Measurements from ENCODE around the gene RPAP2. TPM values are rescaled to one million over a fixed set of nuclear protein-coding genes. Genes with fewer than 3 reads are reported as not detected.

Gene RPAP2
- total RNA-seq, 1 experiment from 2014 or later = 28.1 TPM

DNA sequence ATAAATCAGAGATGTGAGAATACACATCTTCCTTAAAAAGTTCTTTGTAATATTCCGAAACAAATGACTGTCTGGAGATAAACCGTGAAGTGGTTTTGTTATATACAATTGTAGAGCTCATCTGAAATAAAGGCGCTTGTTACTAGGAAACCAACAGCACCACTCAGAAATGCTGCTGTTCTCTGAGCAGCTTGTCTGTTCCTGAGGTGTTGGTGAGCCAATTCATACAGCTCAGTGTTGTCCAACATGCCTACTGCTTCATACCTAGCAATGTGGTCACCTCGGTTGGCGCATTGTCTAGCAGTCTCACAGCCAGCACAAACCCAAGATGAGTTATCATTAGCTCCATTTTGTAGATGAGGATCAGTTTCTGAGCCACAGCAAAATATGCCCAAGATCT is 143.5 kb downstream of the RPAP2 start:
- no peaks in the 10 kb centered on the region for H3K9me3 ChIP-seq (ENCODE audit: control insufficient read depth in 1 of 2, insufficient read depth in 1 of 2, low read depth in 1 of 2, low read length in 2 of 2)
- RAD21 ChIA-PET (ENCODE audit: low non-redundant PET in 1 of 2, low total read pairs in 2 of 2, uncharacterized antibody in 2 of 2, unreplicated experiment in 2 of 2) = no interaction called here
- no peaks in the 10 kb centered on the region for H4K20me1 ChIP-seq (ENCODE audit: insufficient read depth)
- peaks cover 0 to 8% of the 10 kb centered on the region in 2 experiments; a peak in 1 of 4 replicates for H3K4me1 ChIP-seq (ENCODE audit: control insufficient read depth in 1 of 2, insufficient read depth in 2 of 2, low read length in 2 of 2)
- CTCF ChIA-PET = no interaction called here
- no peaks in the 10 kb centered on the region for H3K79me2 ChIP-seq (ENCODE audit: insufficient read depth, low read length)
- H3K27ac ChIP-seq (ENCODE audit: low read depth, low read length) = no peak overlapping the region
- H3K4me2 ChIP-seq (ENCODE audit: low read length) = no peak overlapping the region
- no TSS peak for BruUV-seq (replicated peaks)
- DNase-seq (ENCODE audit: low read depth, low spot score) = no peak
- H3K36me3 ChIP-seq (ENCODE audit: control insufficient read depth in 1 of 2, insufficient read depth in 2 of 2, low read length in 2 of 2) = no peaks in the 10 kb centered on the region
- no peak overlapping the region for H3K4me3 ChIP-seq (replicated peaks in 1 of 2; ENCODE audit: low read depth in 1 of 2, low read length in 2 of 2)
- no peak for ATAC-seq
- intact Hi-C loops (cut with micrococcal nuclease) = no loop called here
- no peaks in the 10 kb centered on the region for H3K9me2 ChIP-seq (ENCODE audit: insufficient read depth)
- POLR2A ChIA-PET = no interaction called here
- H3K27me3 ChIP-seq (ENCODE audit: insufficient read depth, low read length) = no peaks in the 10 kb centered on the region
- no peak overlapping the region for H2AFZ ChIP-seq (ENCODE audit: low read depth, low read length, poor library complexity, severe bottlenecking)
- H3K9ac ChIP-seq (ENCODE audit: low read length) = no peak overlapping the region
- TF ChIP-seq ELF1 (IDR thresholded peaks at IDR 0.05; ENCODE audit: borderline replicate concordance, low read depth) = no peak
- no peak for TF ChIP-seq SIN3A (IDR thresholded peaks at IDR 0.05; ENCODE audit: low read depth)
- TF ChIP-seq, protein P1, sequence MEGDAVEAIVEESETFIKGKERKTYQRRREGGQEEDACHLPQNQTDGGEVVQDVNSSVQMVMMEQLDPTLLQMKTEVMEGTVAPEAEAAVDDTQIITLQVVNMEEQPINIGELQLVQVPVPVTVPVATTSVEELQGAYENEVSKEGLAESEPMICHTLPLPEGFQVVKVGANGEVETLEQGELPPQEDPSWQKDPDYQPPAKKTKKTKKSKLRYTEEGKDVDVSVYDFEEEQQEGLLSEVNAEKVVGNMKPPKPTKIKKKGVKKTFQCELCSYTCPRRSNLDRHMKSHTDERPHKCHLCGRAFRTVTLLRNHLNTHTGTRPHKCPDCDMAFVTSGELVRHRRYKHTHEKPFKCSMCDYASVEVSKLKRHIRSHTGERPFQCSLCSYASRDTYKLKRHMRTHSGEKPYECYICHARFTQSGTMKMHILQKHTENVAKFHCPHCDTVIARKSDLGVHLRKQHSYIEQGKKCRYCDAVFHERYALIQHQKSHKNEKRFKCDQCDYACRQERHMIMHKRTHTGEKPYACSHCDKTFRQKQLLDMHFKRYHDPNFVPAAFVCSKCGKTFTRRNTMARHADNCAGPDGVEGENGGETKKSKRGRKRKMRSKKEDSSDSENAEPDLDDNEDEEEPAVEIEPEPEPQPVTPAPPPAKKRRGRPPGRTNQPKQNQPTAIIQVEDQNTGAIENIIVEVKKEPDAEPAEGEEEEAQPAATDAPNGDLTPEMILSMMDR (IDR thresholded peaks at IDR 0.05 in 2 of 3, conservative IDR thresholded peaks at IDR 0.05 in 1 of 3; ENCODE audit: borderline replicate concordance in 1 of 3, insufficient read depth in 1 of 3, low read depth in 2 of 3, low read length in 2 of 3) = no peak
- TF ChIP-seq YY1 (IDR thresholded peaks at IDR 0.05; ENCODE audit: extremely low read depth, insufficient replicate concordance, low read depth, low read length) = no peak
- no peak for TF ChIP-seq SP1 (IDR thresholded peaks at IDR 0.05; ENCODE audit: low read depth)
- TF ChIP-seq JUND (IDR thresholded peaks at IDR 0.05) = no peak
- no peak for TF ChIP-seq SRF (IDR thresholded peaks at IDR 0.05; ENCODE audit: low read depth)
- TF ChIP-seq TCF7L2 (IDR thresholded peaks at IDR 0.05; ENCODE audit: borderline replicate concordance, extremely low read depth, insufficient read depth, insufficient read length) = no peak
- TF ChIP-seq, protein P2, sequence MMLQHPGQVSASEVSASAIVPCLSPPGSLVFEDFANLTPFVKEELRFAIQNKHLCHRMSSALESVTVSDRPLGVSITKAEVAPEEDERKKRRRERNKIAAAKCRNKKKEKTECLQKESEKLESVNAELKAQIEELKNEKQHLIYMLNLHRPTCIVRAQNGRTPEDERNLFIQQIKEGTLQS (IDR thresholded peaks at IDR 0.05) = no peak
- no peak for TF ChIP-seq EGR1 (IDR thresholded peaks at IDR 0.05; ENCODE audit: low read depth)
- TF ChIP-seq POLR2A (IDR thresholded peaks at IDR 0.05; ENCODE audit: borderline replicate concordance, extremely low read depth, insufficient read depth, insufficient read length) = no peak
- TF ChIP-seq POLR2AphosphoS5 (IDR thresholded peaks at IDR 0.05; ENCODE audit: low read depth, low read length) = no peak
- TF ChIP-seq FOSL1 (IDR thresholded peaks at IDR 0.05; ENCODE audit: low read depth) = no peak
- TF ChIP-seq ZNF274 (IDR thresholded peaks at IDR 0.05; ENCODE audit: low read depth, low read length) = no peak
